IPS-20b (cell line): Measurements from ENCODE around the gene TECTA.
"Not testable (repeated sequence)": the region's sequence is repeated elsewhere in the genome, so short reads cannot be mapped to it uniquely, and the experiment has no call there.

Source experiments
- H3K27ac ChIP-seq: one replicate; pipeline ENCODE4 v1.5.1; 2013; ENCODE audit warnings: low read length
- H3K27me3 ChIP-seq: 2 replicates; pipeline ENCODE4 v1.6.1; 2013; ENCODE audit warnings: mild to moderate bottlenecking, low read length, inconsistent platforms; ENCODE audit not compliant: insufficient read depth
- H3K36me3 ChIP-seq: 2 replicates; pipeline ENCODE4 v1.6.1; 2013; ENCODE audit warnings: low read depth, mild to moderate bottlenecking, inconsistent platforms, low read length, moderate library complexity; ENCODE audit not compliant: insufficient read depth
- H3K4me1 ChIP-seq: 2 replicates; pipeline ENCODE4 v1.6.1; 2013; ENCODE audit warnings: mild to moderate bottlenecking, control low read depth, inconsistent platforms, low read length, moderate library complexity; ENCODE audit not compliant: insufficient read depth
- H3K4me3 ChIP-seq: 2 replicates; pipeline ENCODE4 v1.5.1; 2013; ENCODE audit warnings: mild to moderate bottlenecking, low read length, inconsistent platforms
- H3K9ac ChIP-seq: 2 replicates; pipeline ENCODE4 v1.6.1; 2013; ENCODE audit warnings: low read depth, mild to moderate bottlenecking, inconsistent platforms, low read length, moderate library complexity
- H3K9me3 ChIP-seq: 2 replicates; pipeline ENCODE4 v1.6.1; 2013; ENCODE audit warnings: mild to moderate bottlenecking, low read depth, low read length, inconsistent platforms; ENCODE audit not compliant: insufficient read depth

TECTA gene

GRCh38 chr11:121237686-121238658, 136.9 kb downstream of the TECTA start:
- Histone ChIP-seq H3K9me3 (no peaks in the 10 kb centered on the region), H3K4me1 (peaks cover 50% of the 10 kb centered on the region), H3K9ac (no peak overlapping the region; the same call in 1 of the 2 replicates), H3K27ac (no peak overlapping the region), H3K27me3 (no peaks in the 10 kb centered on the region), H3K4me3 (no peak overlapping the region), H3K36me3 (no peaks in the 10 kb centered on the region)

GRCh38 chr11:121238956-121239355, 137.9 kb downstream of the TECTA start:
- Histone ChIP-seq H3K36me3 (no peaks in the 10 kb centered on the region), H3K27ac (no peak overlapping the region), H3K9ac (no peak overlapping the region), H3K4me3 (no peak overlapping the region), H3K27me3 (no peaks in the 10 kb centered on the region), H3K9me3 (no peaks in the 10 kb centered on the region), H3K4me1 (peaks cover 47% of the 10 kb centered on the region)

GRCh38 chr11:121240001-121240400, 139.0 kb downstream of the TECTA start:
- H3K9ac ChIP-seq, H3K4me3 ChIP-seq, H3K36me3 ChIP-seq, H3K27ac ChIP-seq, H3K27me3 ChIP-seq, H3K9me3 ChIP-seq: not testable (repeated sequence)
- peaks cover 37% of the 10 kb centered on the region for H3K4me1 ChIP-seq

- peaks cover 29% of the 10 kb centered on the region for H3K4me1 ChIP-seq
- no peak overlapping the region for H3K27ac ChIP-seq
- H3K9ac ChIP-seq: no peak overlapping the region
- H3K4me3 ChIP-seq: no peak overlapping the region
- H3K9me3 ChIP-seq: no peaks in the 10 kb centered on the region
- H3K36me3 ChIP-seq: no peaks in the 10 kb centered on the region
- H3K27me3 ChIP-seq: no peaks in the 10 kb centered on the region
Observed at GRCh38 chr11:121240650-121241303, 139.7 kb downstream of the TECTA start.
